GM12873 (cell line): ENCODE measurements around the gene OR2Y1.
A peak's percentile ranks its signal among the peaks of the same experiment; 100 is the strongest.

Source experiments
- CTCF ChIP-seq: IDR thresholded peaks from 2 replicates; pipeline ENCODE4 v1.5.1; 2012; ENCODE audit warnings: low read depth, mild to moderate bottlenecking, moderate library complexity, low read length, control low read depth; ENCODE audit not compliant: insufficient read depth; ENCODE audit errors: missing control alignments

OR2Y1 gene

GRCh38 chr5:180739958-180740357 lies at the start of gene OR2Y1:
TSS of gene OR2Y1 (minus strand) at chr5:180740058. CDS start at chr5:180740058, 0 bp downstream.
- no peak for TF ChIP-seq CTCF

GRCh38 chr5:180787711-180788431 lies 48.0 kb upstream of the OR2Y1 start:
- TF ChIP-seq CTCF = no peak

- no peak for TF ChIP-seq CTCF
Observed at GRCh38 chr5:180786531-180787398, 46.9 kb upstream of the OR2Y1 start.

- no peak for TF ChIP-seq CTCF
Observed at GRCh38 chr5:180785794-180786221, 46.0 kb upstream of the OR2Y1 start.

GRCh38 chr5:180785121-180785781 lies 45.4 kb upstream of the OR2Y1 start:
- no peak for TF ChIP-seq CTCF

GRCh38 chr5:180784497-180785097 lies 44.7 kb upstream of the OR2Y1 start:
- peak; percentile 78 for TF ChIP-seq CTCF
